IMR-90 (cell line): ENCODE results near the gene SLC12A4. TPM values are rescaled to one million over a fixed set of nuclear protein-coding genes. Genes with fewer than 3 reads are reported as not detected.

Experiments
- ATAC-seq: fragments of 200-7000 bp; cut with Tn5 transposase; 2 replicates; pipeline ENCODE4 v1.9.1; 2020; ENCODE audit warnings: low read depth, mild to moderate bottlenecking, moderate library complexity
- BruUV-seq: library from RNA; stranded (reverse); fragments of 400-500 nt; replicated peaks from 2 replicates; lab custom pipeline; 2021; lab: Mats Ljungman, UMichigan
- CTCF ChIA-PET: fragments of 300-600 bp; formaldehyde crosslinking; extraction: SDS; loops from one replicate; lab custom pipeline; 2021; ENCODE audit warnings: antibody characterized with exemption; lab: Yijun Ruan, JAX
- POLR2A ChIA-PET: fragments of 300-600 bp; sonication (Branson Sonifier 250); formaldehyde crosslinking; loops from one replicate; lab custom pipeline; 2022; ENCODE audit warnings: antibody characterized with exemption; ENCODE audit not compliant: unreplicated experiment; lab: Charles Lee
- DNase-seq: peaks from one replicate; pipeline ENCODE4 v3.0.0; 2013
- H2AFZ ChIP-seq: replicated peaks from 2 replicates; pipeline ENCODE3; 2013; ENCODE audit warnings: low read length, mild to moderate bottlenecking; ENCODE audit not compliant: poor library complexity
- H2AK5ac ChIP-seq: 2 replicates; pipeline ENCODE4 v1.6.1; 2013; ENCODE audit warnings: low read depth, low read length, inconsistent platforms
- H2AK9ac ChIP-seq: replicated peaks from 2 replicates; pipeline ENCODE3; 2013; ENCODE audit warnings: mild to moderate bottlenecking, low read depth, low read length, moderate library complexity; ENCODE audit not compliant: poor library complexity
- H2BK120ac ChIP-seq: 2 replicates; pipeline ENCODE4 v1.6.1; 2013; ENCODE audit warnings: low read depth, low read length, inconsistent platforms
- H2BK15ac ChIP-seq: 3 replicates; pipeline ENCODE4 v1.6.1; 2013; ENCODE audit warnings: low read depth, low read length, inconsistent platforms
- H2BK20ac ChIP-seq: 2 replicates; pipeline ENCODE4 v1.6.1; 2013; ENCODE audit warnings: low read depth, mild to moderate bottlenecking, inconsistent platforms, low read length, moderate library complexity
- H2BK5ac ChIP-seq: 2 replicates; pipeline ENCODE4 v1.6.1; 2013; ENCODE audit warnings: mild to moderate bottlenecking, low read depth, low read length, inconsistent platforms; ENCODE audit not compliant: poor library complexity, severe bottlenecking
- H3K14ac ChIP-seq: replicated peaks from 2 replicates; pipeline ENCODE4 v1.6.1; 2013; ENCODE audit warnings: low read depth, low read length, inconsistent platforms
- H3K18ac ChIP-seq: 2 replicates; pipeline ENCODE4 v1.6.1; 2013; ENCODE audit warnings: low read depth, low read length, control low read depth
- H3K23ac ChIP-seq: 2 replicates; pipeline ENCODE4 v1.6.1; 2013; ENCODE audit warnings: low read depth, low read length, inconsistent platforms
- H3K27ac ChIP-seq: 2 replicates; pipeline ENCODE4 v1.5.1; 2013; ENCODE audit warnings: mild to moderate bottlenecking, control low read depth, low read length; ENCODE audit not compliant: insufficient read depth
- H3K27me3 ChIP-seq: 2 replicates; pipeline ENCODE4 v1.6.1; 2013; ENCODE audit warnings: low read length; ENCODE audit not compliant: control insufficient read depth, insufficient read depth
- H3K36me3 ChIP-seq: 2 replicates; pipeline ENCODE4 v1.6.1; 2013; ENCODE audit warnings: low read length, mixed read lengths; ENCODE audit not compliant: control insufficient read depth, insufficient read depth
- H3K4ac ChIP-seq: 2 replicates; pipeline ENCODE4 v1.6.1; 2013; ENCODE audit warnings: low read depth, low read length, inconsistent platforms
- H3K4me1 ChIP-seq: 2 replicates; pipeline ENCODE4 v1.6.1; 2013; ENCODE audit warnings: low read length, mixed read lengths; ENCODE audit not compliant: control insufficient read depth, insufficient read depth
- H3K4me2 ChIP-seq: 2 replicates; pipeline ENCODE4 v1.6.1; 2013; ENCODE audit warnings: low read depth, mild to moderate bottlenecking, control low read depth, low read length, moderate library complexity
- H3K4me3 ChIP-seq: 2 replicates; pipeline ENCODE4 v1.5.1; 2013; ENCODE audit warnings: low read depth, mild to moderate bottlenecking, control low read depth, low read length, moderate library complexity; ENCODE audit not compliant: insufficient read depth
- H3K56ac ChIP-seq: 2 replicates; pipeline ENCODE4 v1.6.1; 2013; ENCODE audit warnings: low read length, inconsistent platforms; ENCODE audit not compliant: insufficient read depth; ENCODE audit errors: extremely low read depth
- H3K79me1 ChIP-seq, 2 experiments: 2 replicates each; pipeline ENCODE4 v1.6.1; 2013; ENCODE audit warnings: low read length in 2 of 2, inconsistent platforms in 1 of 2, low read depth in 1 of 2
- H3K9ac ChIP-seq: 2 replicates; pipeline ENCODE4 v1.6.1; 2013; ENCODE audit warnings: low read depth, low read length, control low read depth
- H3K9me1 ChIP-seq: 2 replicates; pipeline ENCODE4 v1.6.1; 2013; ENCODE audit warnings: low read length, inconsistent platforms; ENCODE audit not compliant: insufficient read depth
- H3K9me3 ChIP-seq: 2 replicates; pipeline ENCODE4 v1.6.1; 2013; ENCODE audit warnings: low read length; ENCODE audit not compliant: control insufficient read depth, insufficient read depth
- H4K20me1 ChIP-seq: 2 replicates; pipeline ENCODE4 v1.6.1; 2013; ENCODE audit warnings: low read length, inconsistent platforms; ENCODE audit not compliant: insufficient read depth
- H4K5ac ChIP-seq: 2 replicates; pipeline ENCODE4 v1.6.1; 2013; ENCODE audit warnings: mild to moderate bottlenecking, low read depth, low read length, control low read depth
- H4K8ac ChIP-seq, 2 experiments: 2 replicates each; pipeline ENCODE4 v1.6.1; 2013; ENCODE audit warnings: low read depth in 2 of 2, low read length in 2 of 2, control low read depth in 1 of 2, inconsistent platforms in 1 of 2
- H4K91ac ChIP-seq: 2 replicates; pipeline ENCODE4 v1.6.1; 2013; ENCODE audit warnings: low read depth, low read length, inconsistent platforms; ENCODE audit not compliant: insufficient read depth
- CEBPB ChIP-seq: IDR thresholded peaks from 2 replicates; pipeline ENCODE4 v1.6.1; 2012; ENCODE audit warnings: low read depth, low read length, improper control_type of control experiment
- CHD1 ChIP-seq: IDR thresholded peaks from 2 replicates; pipeline ENCODE4 v1.6.1; 2012; ENCODE audit warnings: low read depth, low read length, improper control_type of control experiment
- FOS ChIP-seq: fragments of 150-350 bp; IDR thresholded peaks from 2 replicates; pipeline ENCODE4 v1.6.1; 2016; ENCODE audit warnings: low read depth, low read length
- MAZ ChIP-seq: IDR thresholded peaks from 2 replicates; pipeline ENCODE4 v1.6.1; 2012; ENCODE audit warnings: low read depth, mild to moderate bottlenecking, low read length, improper control_type of control experiment, moderate library complexity, borderline replicate concordance
- MXI1 ChIP-seq: IDR thresholded peaks from 2 replicates; pipeline ENCODE4 v1.6.1; 2012; ENCODE audit warnings: low read depth, mild to moderate bottlenecking, low read length, moderate library complexity, borderline replicate concordance
- RAD21 ChIP-seq: IDR thresholded peaks from 2 replicates; pipeline ENCODE4 v1.6.1; 2012; ENCODE audit warnings: low read length, improper control_type of control experiment
- RCOR1 ChIP-seq: IDR thresholded peaks from 2 replicates; pipeline ENCODE4 v1.6.1; 2012; ENCODE audit warnings: mild to moderate bottlenecking, low read length, improper control_type of control experiment; ENCODE audit not compliant: insufficient replicate concordance
- SMC3 ChIP-seq: fragments of 150-350 bp; IDR thresholded peaks from 2 replicates; pipeline ENCODE4 v1.6.1; 2016; ENCODE audit warnings: low read depth, mild to moderate bottlenecking, antibody characterized with exemption, low read length, moderate library complexity
- WGBS, 2 experiments: methylation state at CpG; one replicate each; pipeline versions ENCODE4 v1.1.5 to v1.1.7; 2013; ENCODE audit warnings: missing lambda C conversion rate in 2 of 2; ENCODE audit not compliant: insufficient read length in 1 of 2; ENCODE audit errors: extremely low coverage in 2 of 2; 5-methylcytosine and 5-hydroxymethylcytosine counted together
- dilution Hi-C: fragments of 300-500 bp; cut with HindIII; formaldehyde crosslinking; loops from one replicate; pipeline ENCODE4 v1.14.3; 2018; ENCODE audit warnings: low sequenced_read_pairs; ENCODE audit not compliant: unreplicated experiment
- in situ Hi-C: fragments of 300-500 bp; cut with MboI; formaldehyde crosslinking; loops from 3 replicates; pipeline ENCODE4 v1.14.3; 2019; ENCODE audit warnings: low sequenced_read_pairs, inconsistent platforms, mixed read lengths
- intact Hi-C: fragments of 100-400 bp; cut with micrococcal nuclease; formaldehyde crosslinking; loops from 2 replicates; pipeline ENCODE4 v1.10.0; 2022
- polyA plus RNA-seq, 3 experiments: library from polyadenylated mRNA; depleted of rRNA; stranded (reverse); fragments of >200 nt; gene quantifications; 2 replicates each; pipeline ENCODE4 v1.2.3, GENCODE V29; 2012; ENCODE audit warnings: low replicate concordance in 1 of 3
- total RNA-seq: library from RNA; depleted of rRNA; stranded (reverse); fragments of >200 nt; gene quantifications from 2 replicates; pipeline ENCODE4 v1.2.3, GENCODE V29; 2012

SLC12A4 gene
- total and polyA plus RNA-seq, 2 of the 4 experiments (the other 2 are of a cell fraction), result 36.6 to 132 TPM

GRCh38 chr16:67917140-67917851 lies 51.1 kb downstream of the SLC12A4 start:
- ATAC-seq (peak; percentile 43), DNase-seq (peak; percentile 35)
- intact Hi-C loops, result no loop called here
- dilution Hi-C loops, result no loop called here
- H3K27me3 ChIP-seq, result no peaks in the 10 kb centered on the region
- peaks cover 34% of the 10 kb centered on the region for H3K9me1 ChIP-seq
- peak overlapping the region; percentile 36; the same call in 1 of the 2 replicates for H2AK5ac ChIP-seq
- H2AK9ac ChIP-seq, result peak overlapping the region; percentile 52
- H3K4me3 ChIP-seq, result no peak overlapping the region
- peaks cover 11% of the 10 kb centered on the region for H3K36me3 ChIP-seq
- H4K5ac ChIP-seq, result no peak overlapping the region
- H3K9me3 ChIP-seq, result no peaks in the 10 kb centered on the region
- H4K91ac ChIP-seq, result peak overlapping the region; percentile 49; the same call in 1 of the 2 replicates
- peaks cover 14 to 69% of the 10 kb centered on the region in 2 experiments for H3K79me1 ChIP-seq
- H3K18ac ChIP-seq, result no peak overlapping the region
- no peak overlapping the region for H2BK120ac ChIP-seq
- H3K27ac ChIP-seq, result no peak overlapping the region
- no TSS peak for BruUV-seq
- H2BK20ac ChIP-seq, result peak overlapping the region; percentile 14; the same call in 1 of the 2 replicates
- H4K20me1 ChIP-seq, result peaks cover 57% of the 10 kb centered on the region
- TF ChIP-seq MXI1 (no peak), FOS (no peak), RCOR1 (no peak), SMC3 (no peak), MAZ (no peak), CEBPB (no peak), CHD1 (no peak), RAD21 (no peak)
- no peak overlapping the region for H3K56ac ChIP-seq
- no peak overlapping the region for H4K8ac ChIP-seq
- in situ Hi-C loops, result no loop called here
- peak overlapping the region; percentile 71; the same call in 1 of the 2 replicates for H3K4ac ChIP-seq
- no peak overlapping the region for H3K9ac ChIP-seq
- H3K4me2 ChIP-seq, result no peak overlapping the region
- CTCF ChIA-PET, result interaction anchor here (0.6 to 1.2 kb wide), 2 partner anchors 18 to 100 kb away, joined by 3 read pairs; no protein-coding TSS in a partner anchor
- POLR2A ChIA-PET, result no interaction called here
- H2BK15ac ChIP-seq, result no peak overlapping the region
- peaks cover 23% of the 10 kb centered on the region for H3K4me1 ChIP-seq
- 58% methylated on average over 2 of the region's 6 CpGs; no CpG with 5 or more reads in 1 of the 2 experiments for WGBS, 2 experiments
- peak overlapping the region; percentile 87; the same call in 1 of the 2 replicates for H3K23ac ChIP-seq
- peak overlapping the region; percentile 66 for H2BK5ac ChIP-seq
- H3K14ac ChIP-seq, result peak overlapping the region; percentile 87
- peak overlapping the region; percentile 74 for H2AFZ ChIP-seq
